GM04503 (cell line): ENCODE results near the gene NACC1.

Experiments
- DNase-seq: peaks from one replicate; pipeline ENCODE4 v3.0.0-alpha.2; 2012; ENCODE audit warnings: low read depth

The NACC1 gene

DNA sequence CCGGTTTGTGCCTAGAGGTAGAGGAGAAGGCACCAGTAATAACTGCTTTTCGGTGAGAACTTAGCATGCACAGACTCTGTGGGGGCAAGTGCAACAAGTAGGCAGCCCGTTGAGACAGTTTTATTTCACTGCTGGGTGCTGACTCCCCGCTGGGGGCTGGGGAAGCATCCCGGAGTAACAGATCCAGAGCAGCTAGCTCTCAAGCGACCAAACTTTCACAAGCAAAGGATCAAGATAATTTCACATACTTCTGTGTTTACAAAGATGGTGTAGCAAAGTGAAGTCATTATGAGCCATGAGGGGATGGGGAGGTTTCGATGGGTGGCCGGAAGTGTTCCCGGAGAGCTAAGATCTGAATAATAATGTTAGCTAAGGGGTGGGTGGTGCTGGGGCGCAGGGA, 2.8 kb downstream of the NACC1 start:
- no peak for DNase-seq

DNA sequence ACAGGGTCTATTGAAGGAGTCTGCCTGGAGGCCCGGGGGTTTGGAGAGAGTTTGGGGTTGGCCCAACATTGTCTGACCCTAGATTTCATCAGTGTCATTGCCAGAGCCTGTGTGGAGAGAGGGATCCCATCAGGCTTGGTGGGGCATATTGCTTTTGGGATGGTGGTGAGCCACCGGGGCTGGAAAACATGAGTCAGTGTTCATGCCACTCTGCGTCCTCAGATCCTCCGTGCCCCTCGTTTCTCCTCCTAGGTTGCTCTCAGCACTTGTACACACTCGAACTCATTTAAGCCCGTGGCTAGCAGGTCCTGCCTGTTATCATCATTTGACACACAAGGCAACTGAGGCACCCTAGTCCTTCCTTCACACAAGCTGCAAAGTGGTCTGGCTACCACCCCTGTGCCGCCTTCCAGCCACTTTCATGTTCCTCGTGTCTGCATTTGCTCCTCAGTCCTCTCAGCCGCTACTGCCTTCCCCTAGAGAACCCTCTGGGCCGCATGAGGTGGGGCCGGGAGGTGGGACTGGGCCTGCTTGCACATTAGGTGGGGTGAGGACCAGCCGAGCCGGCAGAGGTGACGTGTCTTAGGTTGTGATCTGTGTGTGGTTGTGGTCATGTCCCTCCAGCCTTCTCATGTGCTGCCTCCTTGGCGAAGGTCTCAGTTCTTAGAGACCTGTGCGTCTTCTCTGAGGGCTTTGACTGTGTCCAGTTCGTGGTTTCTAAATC, 3.6 kb downstream of the NACC1 start:
- DNase-seq = no peak

DNA sequence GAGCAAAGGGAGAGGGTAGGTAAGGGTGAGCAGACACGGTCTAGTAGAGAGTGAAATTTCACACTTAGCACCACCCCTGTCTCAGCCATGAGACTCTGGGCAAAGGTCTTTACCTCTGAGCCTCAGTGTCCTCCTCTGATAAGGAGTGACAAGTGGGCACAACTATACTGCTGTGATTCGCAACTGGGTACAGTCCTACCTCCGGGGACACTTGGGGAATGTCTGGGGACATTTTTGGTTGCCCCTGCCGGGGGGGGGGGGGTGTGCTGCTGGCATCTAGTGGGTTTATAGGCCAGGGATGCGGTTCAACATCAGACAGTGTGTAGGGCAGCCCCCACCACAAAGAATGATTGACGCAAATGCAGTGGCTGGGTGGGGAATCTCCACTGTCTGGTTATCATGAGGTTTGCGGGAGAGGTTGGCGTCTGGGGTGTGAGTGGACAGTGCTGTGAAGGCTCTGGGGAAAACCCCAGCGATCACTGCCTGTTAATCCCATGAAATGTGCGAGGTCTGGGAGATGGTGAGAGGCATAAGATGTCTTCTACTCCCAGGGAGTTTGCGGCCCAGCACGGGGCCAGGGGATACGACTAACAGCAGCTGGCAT, 4.3 kb downstream of the NACC1 start:
- no peak for DNase-seq

DNA sequence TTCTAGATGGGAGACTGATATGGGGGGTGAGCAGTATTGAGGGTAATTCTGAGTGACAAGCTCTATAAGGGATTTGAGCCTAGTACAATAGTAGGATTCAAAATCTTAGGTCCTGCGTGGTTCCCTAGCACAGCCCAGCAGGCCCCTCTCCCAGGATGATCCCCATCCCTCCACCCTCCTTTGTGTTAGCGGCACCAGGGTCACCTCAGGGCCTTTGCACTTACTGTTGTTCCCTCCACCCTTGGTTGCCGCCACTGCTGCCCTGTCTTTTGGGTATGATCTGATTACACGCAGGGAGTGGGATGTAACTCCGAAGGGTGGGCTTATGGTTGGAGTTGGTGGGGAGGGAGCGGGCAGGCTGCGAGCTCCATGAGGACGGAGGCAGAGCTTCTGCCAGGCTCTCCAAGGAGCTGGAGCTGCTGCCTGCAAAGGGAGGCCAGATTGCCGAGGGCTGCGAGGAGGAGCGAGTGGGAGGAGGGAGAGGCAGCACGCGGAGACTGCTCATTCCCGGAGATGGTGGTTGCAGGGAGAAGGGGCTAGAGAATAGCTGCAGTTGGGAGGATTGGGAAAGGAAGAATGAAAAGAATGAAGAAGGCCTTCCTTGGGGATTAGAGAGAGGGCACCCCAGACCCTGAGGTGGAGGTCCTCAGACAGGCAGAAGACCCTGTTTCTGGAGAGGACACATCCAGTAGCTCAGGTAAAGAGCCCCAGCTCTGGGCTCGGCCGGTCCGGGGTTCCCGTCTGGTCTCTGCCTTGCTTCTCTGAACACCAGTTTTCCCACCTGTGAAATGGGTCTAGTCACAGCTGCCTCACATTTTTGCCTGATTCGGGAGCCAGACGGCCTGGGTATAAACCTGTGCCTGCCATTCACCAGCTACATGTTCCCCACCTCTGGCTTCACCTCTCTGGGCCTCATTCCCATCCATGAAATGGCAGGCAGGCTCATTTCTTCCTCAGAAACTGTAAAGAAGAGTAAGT, 5.2 kb downstream of the NACC1 start:
- DNase-seq = no peak

DNA sequence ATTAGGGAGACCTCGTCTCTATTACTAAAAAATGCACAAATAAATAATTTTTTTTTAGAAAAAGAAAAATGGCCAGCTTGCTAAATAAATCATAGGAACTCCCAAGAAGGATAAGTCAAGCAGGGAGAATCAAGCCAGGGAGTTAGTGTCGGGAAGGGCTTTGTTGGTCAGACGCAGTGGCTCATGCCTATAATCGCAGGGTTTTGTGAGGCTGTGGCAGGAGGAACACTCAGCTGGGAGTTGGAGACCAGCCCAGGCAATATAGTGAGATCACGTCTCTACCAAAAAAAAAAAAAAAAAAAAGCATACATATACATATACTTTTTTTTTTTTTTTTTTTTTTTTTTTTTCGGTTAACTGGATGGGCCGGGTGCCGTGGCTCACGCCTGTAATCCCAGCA, 9.0 kb downstream of the NACC1 start:
- no peak for DNase-seq

DNA sequence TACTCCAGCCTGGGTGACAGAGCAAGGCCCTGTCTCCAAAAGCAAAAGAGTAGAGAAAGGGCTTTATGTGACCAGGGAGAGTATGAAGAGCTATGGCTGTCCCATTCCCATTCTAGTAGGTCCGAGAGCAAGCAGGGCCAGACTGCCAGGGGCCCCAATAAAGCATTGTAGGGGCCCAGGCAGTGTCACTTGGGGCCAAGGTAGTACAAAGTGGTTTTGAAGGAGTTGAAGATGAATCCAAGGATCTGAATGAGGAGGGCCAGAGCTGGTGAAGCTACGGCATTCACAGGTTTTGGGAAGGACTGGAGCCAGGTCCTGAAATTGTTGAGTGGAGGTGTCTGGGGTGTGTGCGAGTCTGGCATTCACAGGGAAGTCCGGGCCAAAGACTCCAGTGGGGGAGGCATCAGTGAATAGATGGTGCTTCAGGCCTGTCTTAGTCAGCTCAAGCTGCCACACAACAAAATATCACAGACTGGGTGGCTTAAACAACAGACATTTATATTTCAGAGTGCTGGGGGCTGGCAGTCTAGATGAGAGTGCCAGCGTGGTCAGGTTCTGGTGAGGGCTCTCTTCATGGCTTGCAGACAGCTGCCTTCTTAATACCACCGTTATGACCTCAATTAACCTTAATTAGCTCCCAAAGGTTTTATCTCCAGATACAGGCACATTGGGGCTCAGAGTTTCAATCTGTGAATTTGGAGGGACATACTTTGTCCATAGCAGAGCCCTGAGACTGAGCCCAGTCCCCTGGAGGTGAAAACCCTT, 9.9 kb downstream of the NACC1 start:
- DNase-seq = no peak

DNA sequence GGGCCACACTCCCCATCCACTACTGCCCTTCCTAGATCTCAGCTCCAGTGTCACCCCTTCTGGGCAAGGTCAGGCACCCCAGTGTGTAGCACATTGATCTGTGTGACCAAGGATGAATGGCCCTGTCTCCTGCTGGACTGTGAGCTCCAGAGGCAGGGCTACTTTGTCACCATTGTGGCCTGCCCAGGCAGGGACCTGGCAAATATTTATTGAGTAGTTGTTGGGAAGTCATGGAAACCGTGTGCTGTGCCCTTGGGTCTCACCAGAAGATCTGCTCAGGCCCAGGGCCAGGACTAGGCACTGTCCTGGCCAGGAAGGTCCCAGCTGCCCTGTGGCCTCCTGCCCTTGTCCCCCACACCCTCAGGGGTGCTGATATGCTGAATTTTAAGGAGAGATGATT, 10.5 kb downstream of the NACC1 start:
- no peak for DNase-seq

DNA sequence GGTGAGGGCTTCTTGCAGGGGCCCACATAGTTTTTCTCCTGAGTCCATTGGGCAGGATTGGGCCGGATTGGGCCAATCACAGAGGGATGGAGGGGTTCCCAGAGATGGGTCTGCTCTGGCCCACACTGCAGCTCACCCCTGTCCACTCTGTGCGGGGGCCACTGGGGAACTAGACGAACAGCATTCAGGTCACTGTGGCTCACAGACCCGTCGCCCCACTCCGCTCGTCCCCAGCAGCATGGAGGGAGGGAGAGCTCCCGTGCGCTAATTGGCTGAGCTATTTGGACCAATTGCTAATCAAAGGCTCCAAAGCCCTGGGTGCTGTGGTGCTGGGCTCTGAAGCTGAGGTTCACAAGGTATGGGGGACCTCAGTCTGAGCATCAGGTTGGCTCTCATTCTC, 11.3 kb downstream of the NACC1 start:
- no peak for DNase-seq

DNA sequence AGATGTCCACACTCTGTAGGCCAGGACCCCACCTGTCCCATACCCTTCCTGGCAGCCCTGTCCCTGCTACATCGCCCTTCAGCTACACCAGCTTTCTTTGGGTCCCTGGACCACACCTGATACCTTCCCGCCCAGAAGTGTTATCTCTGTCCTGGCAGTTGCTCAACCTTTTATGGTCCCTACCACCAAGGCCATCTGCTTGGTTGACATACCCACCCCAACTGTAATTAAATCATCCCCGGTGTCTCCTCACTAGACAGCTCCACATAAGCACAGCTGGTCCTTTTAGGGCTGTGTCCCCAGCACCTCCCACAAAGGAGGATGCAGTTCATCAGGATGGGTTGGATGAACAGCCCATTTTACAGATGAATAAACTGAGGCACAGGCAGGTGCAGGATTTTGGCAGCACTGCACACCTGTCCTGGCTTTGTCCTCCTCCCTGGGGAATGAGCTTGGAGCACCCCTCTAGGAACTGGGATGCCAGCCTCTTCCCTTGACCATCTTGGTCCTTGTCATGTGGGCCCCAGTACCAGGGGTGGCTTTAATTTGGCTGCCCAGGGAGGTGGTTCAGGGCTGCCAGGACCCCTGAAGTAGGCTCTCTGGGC, 12.9 kb downstream of the NACC1 start:
- no peak for DNase-seq

DNA sequence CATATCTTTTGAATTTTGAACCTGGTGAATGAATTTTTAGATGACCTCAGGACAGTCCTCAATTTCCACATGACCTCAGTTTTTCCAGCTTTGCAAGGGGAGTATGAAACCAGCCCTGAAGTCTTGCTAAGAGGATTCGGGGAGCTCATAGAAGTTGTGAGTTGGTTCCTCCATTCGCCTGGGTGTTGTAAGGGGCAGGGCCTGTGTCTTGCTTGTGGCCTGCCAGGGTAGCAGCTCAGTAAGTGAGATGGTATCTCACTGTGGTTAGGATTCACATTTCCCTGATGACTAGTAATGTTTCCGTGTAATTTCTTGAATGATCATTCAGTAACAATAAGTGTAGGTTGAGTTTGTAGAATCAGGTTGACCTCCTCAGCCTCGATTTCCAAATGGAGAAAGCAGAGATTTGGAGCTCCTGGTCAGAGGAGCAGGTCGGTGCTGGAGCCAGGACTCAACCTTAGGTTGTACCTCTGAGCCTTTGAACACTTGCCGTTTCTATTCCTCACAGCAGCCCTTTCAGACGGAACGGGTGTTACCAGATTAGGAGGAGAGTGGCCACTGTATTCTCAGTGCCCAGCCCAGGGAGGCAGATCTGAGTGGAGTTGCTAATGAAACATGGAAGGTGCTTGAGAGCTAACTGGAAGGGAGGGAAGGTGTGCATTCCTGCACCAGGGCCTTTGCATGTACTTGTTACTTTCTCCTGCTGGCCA, 14.6 kb downstream of the NACC1 start:
- no peak for DNase-seq

DNA sequence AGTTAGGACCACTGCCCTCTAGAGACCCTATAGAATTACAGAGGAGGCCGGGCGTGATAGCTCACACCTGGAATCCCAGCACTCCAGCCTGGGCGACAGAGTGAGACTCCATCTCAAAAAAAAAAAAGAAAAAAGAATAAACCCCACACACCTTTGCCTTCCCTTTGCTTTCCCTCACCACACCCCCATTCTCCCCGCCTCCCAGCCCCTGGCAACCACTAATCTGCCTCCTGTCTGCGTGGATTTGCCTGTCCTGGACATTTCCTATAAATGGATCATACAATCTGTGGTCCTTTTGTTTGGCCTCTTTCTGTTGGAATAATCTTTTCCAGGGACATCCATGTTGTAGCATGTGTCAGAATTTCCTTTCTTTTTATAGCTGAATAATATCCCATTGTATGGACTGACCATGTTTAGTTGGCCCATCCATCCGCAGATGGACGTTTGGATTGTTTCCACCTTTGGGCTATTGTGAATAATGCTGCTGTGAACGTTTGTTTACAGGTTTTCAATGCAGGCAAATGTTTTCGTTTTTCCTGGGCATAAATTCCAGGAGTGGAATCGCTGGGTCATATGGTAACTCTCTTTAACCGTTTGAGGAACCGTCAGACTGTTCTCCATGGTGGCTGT, 15.3 kb downstream of the NACC1 start:
- DNase-seq = no peak

DNA sequence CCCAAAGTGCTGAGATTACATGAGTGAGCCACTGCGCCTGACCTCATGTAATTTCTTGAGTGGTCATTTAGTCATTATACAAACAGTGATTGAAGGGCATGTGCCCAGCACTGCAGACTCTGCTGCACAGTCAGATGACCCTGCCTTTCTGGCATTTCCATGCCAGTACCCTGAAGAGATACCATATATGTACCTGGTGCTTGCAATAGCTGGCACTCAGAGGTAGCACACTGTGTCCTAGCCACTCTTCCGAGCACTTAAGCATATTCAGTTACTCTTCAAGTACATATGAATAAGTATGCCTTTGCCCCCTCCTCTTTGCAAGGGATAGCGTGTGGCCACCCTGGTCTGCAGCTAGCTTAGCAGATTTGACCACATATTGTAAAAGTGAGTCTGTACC, 16.6 kb downstream of the NACC1 start:
- DNase-seq = no peak

DNA sequence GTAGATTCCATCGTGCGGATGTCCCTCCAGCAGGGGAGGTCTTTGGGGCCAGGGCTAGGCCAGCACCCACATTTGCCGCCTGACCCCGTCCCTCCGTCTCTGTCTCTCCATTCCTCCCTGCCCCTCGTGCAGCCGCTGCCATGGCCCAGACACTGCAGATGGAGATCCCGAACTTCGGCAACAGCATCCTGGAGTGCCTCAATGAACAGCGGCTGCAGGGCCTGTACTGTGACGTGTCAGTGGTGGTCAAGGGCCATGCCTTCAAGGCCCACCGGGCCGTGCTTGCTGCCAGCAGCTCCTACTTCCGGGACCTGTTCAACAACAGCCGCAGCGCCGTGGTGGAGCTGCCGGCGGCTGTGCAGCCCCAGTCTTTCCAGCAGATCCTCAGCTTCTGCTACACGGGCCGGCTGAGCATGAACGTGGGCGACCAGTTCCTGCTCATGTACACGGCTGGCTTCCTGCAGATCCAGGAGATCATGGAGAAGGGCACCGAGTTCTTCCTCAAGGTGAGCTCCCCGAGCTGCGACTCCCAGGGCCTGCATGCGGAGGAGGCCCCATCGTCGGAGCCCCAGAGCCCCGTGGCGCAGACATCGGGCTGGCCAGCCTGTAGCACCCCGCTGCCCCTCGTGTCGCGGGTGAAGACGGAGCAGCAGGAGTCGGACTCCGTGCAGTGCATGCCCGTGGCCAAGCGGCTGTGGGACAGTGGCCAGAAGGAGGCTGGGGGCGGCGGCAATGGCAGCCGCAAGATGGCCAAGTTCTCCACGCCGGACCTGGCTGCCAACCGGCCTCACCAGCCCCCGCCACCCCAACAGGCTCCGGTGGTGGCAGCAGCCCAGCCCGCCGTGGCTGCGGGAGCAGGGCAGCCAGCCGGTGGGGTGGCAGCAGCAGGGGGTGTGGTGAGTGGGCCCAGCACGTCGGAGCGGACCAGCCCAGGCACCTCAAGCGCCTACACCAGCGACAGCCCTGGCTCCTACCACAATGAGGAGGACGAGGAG, 17.3 kb downstream of the NACC1 start:
- DNase-seq = no peak

DNA sequence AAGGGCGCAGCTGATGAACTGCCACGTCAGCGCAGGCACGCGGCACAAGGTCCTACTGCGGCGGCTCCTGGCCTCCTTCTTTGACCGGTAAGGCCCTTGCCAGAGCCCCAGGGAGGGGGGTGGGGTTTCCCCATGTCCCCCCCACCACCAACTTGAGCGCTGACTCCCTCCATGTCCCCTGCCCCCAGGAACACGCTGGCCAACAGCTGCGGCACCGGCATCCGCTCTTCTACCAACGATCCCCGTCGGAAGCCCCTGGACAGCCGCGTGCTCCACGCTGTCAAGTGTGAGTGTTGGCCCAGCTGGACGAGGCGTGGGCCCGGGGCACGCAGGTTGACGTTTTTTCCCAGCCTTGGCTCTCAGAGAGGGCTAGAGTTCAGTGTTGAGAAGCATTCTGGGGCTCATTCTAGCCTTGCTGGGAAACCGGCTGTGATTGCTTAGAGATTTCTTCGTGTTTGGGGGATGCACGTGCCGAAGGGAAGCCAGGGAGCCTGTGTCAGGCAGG, 19.3 kb downstream of the NACC1 start:
- no peak for DNase-seq

DNA sequence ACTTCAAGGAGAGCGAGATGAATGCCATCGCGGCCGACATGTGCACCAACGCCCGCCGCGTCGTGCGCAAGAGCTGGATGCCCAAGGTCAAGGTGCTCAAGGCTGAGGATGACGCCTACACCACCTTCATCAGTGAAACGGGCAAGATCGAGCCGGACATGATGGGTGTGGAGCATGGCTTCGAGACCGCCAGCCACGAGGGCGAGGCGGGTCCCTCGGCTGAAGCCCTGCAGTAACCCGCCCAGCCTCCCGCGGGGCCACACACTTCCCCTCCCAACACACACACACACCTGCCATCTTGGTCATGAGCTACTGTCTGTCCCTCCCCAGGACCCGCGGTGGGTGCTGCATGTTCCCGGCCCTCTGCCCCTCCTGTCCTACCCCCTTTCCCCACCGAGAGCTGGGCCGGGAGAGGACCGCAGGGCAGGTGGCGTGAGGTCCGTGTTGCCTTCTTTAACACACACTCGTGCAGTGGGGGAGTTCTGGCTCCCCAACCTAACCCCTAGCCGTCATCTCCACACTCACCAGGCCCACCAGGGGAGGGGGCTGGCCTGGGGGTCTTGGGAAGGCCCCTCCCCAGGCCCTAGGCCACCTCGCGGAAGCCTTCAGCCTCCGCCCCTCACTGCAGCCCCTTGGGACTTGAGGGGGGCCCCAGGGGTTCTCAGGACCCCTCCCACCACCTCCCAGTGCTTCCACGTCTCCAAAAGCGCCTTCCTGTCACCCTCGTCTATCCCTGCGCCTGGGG, 20.3 kb downstream of the NACC1 start:
- no peak for DNase-seq

DNA sequence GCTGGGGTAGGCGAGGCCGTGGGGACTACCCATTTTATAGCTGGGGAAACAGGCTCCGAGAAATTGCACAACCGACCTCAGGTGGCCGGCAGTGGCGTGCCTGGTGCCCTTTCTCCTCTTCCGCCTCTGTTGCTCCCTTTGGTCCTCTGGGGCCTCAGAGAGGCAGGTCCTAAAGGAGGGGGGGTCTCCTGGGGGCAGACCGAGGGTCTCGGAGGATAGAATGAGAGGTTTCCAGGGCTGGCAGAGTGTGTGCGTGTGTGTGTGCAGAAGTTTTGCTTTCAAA, 20.8 kb downstream of the NACC1 start:
- no peak for DNase-seq

DNA sequence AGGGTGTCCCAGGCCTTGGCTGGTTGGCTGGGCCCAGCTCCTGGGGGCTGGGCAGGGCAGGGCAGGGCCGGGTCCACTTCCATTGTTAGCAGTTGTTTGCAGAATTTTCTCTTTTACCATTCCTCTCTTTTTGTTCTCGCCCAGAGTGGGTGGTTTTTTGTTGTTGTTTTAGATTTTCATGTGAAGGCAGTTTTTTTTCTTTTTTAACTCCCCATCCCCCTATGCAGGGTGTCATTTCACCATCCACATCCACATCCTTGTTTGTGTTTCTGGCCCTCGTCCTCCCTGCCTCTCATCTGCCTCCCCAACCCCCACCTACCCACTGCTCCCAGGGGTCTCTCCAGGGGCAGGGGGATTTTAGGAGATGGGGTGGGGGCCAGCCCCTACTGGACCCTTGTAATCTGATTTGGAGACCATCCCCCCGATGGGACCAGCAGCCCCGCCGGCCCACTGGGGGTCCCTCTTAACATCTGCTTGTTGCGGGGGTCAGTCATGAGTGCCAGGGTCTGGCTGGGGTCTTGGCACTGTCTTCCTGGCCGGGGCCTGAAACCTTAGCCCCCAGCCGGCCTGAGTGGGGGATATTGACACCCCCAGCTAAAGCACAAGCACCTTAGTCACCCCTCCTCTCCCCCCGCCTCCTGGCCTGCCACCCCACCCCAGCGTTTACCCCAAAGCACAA, 21.7 kb downstream of the NACC1 start:
- DNase-seq = no peak
